Panc1 (cell line): ENCODE data around the gene RAD52. TPM values are rescaled to one million over a fixed set of nuclear protein-coding genes. Genes with fewer than 3 reads are reported as not detected.

Source experiments
- ATAC-seq: fragments of 200-7000 bp; cut with Tn5 transposase; 2 replicates; pipeline ENCODE4 v1.9.1; 2020; ENCODE audit warnings: mild to moderate bottlenecking, moderate library complexity
- BruUV-seq: library from RNA; stranded (reverse); fragments of 400-500 nt; replicated peaks from 2 replicates; lab custom pipeline; 2021; lab: Mats Ljungman, UMichigan
- CTCF ChIA-PET: fragments of 300-600 bp; sonication (Branson Sonifier 250); formaldehyde crosslinking; loops from one replicate; lab custom pipeline; 2022; ENCODE audit warnings: antibody characterized with exemption; lab: Charles Lee
- POLR2A ChIA-PET: fragments of 300-600 bp; sonication (Branson Sonifier 250); formaldehyde crosslinking; loops from one replicate; lab custom pipeline; 2022; ENCODE audit warnings: antibody characterized with exemption; lab: Charles Lee
- DNase-seq: peaks from one replicate; pipeline ENCODE4 v3.0.0-alpha.2; 2010; ENCODE audit warnings: low read depth, low spot score
- H3K27ac ChIP-seq: 2 replicates; pipeline ENCODE4 v1.5.1; 2011; ENCODE audit warnings: mild to moderate bottlenecking, low read length, inconsistent platforms
- H3K27me3 ChIP-seq: fragments of 200-500 bp; sonication (Bioruptor generic); 2 replicates; pipeline ENCODE4 v1.6.0; 2014; ENCODE audit warnings: low read length, inconsistent platforms; ENCODE audit not compliant: control insufficient read depth, insufficient read depth
- H3K36me3 ChIP-seq: fragments of 200-500 bp; sonication (Bioruptor generic); 2 replicates; pipeline ENCODE4 v1.5.1; 2014; ENCODE audit warnings: inconsistent platforms, mild to moderate bottlenecking, low read length, moderate library complexity; ENCODE audit not compliant: control insufficient read depth, insufficient read depth
- H3K4me1 ChIP-seq: 2 replicates; pipeline ENCODE4 v1.5.1; 2011; ENCODE audit warnings: inconsistent platforms, mild to moderate bottlenecking, low read length, moderate library complexity; ENCODE audit not compliant: control insufficient read depth, insufficient read depth
- H3K4me3 ChIP-seq, 2 experiments: 2 replicates each; pipeline ENCODE4 v1.5.1; 2011 to 2012; ENCODE audit warnings: low read depth in 2 of 2, low read length in 2 of 2, mild to moderate bottlenecking in 2 of 2, inconsistent platforms in 1 of 2, moderate library complexity in 1 of 2
- H3K9me3 ChIP-seq: fragments of 200-500 bp; sonication (Bioruptor generic); 2 replicates; pipeline ENCODE4 v1.5.1; 2014; ENCODE audit warnings: low read depth, mild to moderate bottlenecking, inconsistent platforms, low read length, moderate library complexity; ENCODE audit not compliant: control insufficient read depth, insufficient read depth
- CTCF ChIP-seq: fragments of 450-650 bp; IDR thresholded peaks from 2 replicates; pipeline ENCODE4 v1.5.1; 2017; ENCODE audit warnings: mild to moderate bottlenecking
- POLR2AphosphoS5 ChIP-seq: IDR thresholded peaks from 2 replicates; pipeline ENCODE4 v1.6.1; 2012; ENCODE audit warnings: mild to moderate bottlenecking, low read depth, low read length, moderate library complexity
- REST ChIP-seq, 2 experiments: IDR thresholded peaks; 2 replicates each; pipeline ENCODE4 v1.6.1; 2011 to 2012; ENCODE audit warnings: low read depth in 2 of 2, control low read depth in 1 of 2, low read length in 1 of 2, mild to moderate bottlenecking in 1 of 2, moderate library complexity in 1 of 2; ENCODE audit not compliant: insufficient read depth in 1 of 2
- SIN3A ChIP-seq: IDR thresholded peaks from 2 replicates; pipeline ENCODE4 v1.6.1; 2012; ENCODE audit warnings: low read depth, mild to moderate bottlenecking, low read length, moderate library complexity, borderline replicate concordance; ENCODE audit not compliant: insufficient read depth
- TCF7L2 ChIP-seq: IDR thresholded peaks from 2 replicates; pipeline ENCODE4 v1.6.1; 2011; ENCODE audit warnings: mild to moderate bottlenecking, low read depth, low read length, inconsistent platforms
- in situ Hi-C: cut with HindIII; loops from 2 replicates; pipeline ENCODE4 v1.10.0; 2016; ENCODE audit warnings: low sequenced_read_pairs, low pct_unique_long_range_greater_than_20kb
- intact Hi-C: fragments of 100-400 bp; cut with micrococcal nuclease; formaldehyde crosslinking; loops from one replicate; pipeline ENCODE4 v1.10.0; 2022; ENCODE audit not compliant: unreplicated experiment
- total RNA-seq: library from RNA; stranded (reverse); gene quantifications from one replicate; pipeline ENCODE4 v1.2.1, GENCODE V29; 2021; ENCODE audit not compliant: unreplicated experiment

The RAD52 gene
- total RNA-seq, 1 experiment from 2014 or later = 15.8 TPM

GRCh38 chr12:943051-943450, 6.4 kb downstream of the RAD52 start:
- Histone ChIP-seq H3K4me3 (no peak overlapping the region), H3K27me3 (no peaks in the 10 kb centered on the region), H3K27ac (no peak overlapping the region), H3K36me3 (no peaks in the 10 kb centered on the region; the same call in 1 of the 2 replicates), H3K9me3 (no peaks in the 10 kb centered on the region), H3K4me1 (peaks cover 3% of the 10 kb centered on the region; the same call in 1 of the 2 replicates)
- no peak for TF ChIP-seq SIN3A
- no peak for TF ChIP-seq POLR2AphosphoS5
- TF ChIP-seq CTCF = no peak
- TF ChIP-seq TCF7L2 = no peak
- TF ChIP-seq REST (IDR thresholded peaks at IDR 0.05; ENCODE audit: insufficient read depth in 1 of 2, low read depth in 2 of 2, low read length in 1 of 2) = no peak
- no TSS peak for BruUV-seq
- POLR2A ChIA-PET = no interaction called here
- CTCF ChIA-PET = no interaction called here
- DNase-seq (no peak), ATAC-seq (no peak)
- in situ Hi-C loops (no loop called here), intact Hi-C loops (no loop called here)

GRCh38 chr12:938810-939209, 10.7 kb downstream of the RAD52 start:
- TF ChIP-seq SIN3A = no peak
- no peak for TF ChIP-seq CTCF
- no peak for TF ChIP-seq POLR2AphosphoS5
- TF ChIP-seq TCF7L2 = no peak
- no peak for TF ChIP-seq REST (IDR thresholded peaks at IDR 0.05; ENCODE audit: insufficient read depth in 1 of 2, low read depth in 2 of 2, low read length in 1 of 2)
- Histone ChIP-seq H3K4me3 (no peak overlapping the region), H3K36me3 (no peaks in the 10 kb centered on the region; the same call in 1 of the 2 replicates), H3K9me3 (no peaks in the 10 kb centered on the region), H3K27ac (no peak overlapping the region), H3K27me3 (no peaks in the 10 kb centered on the region), H3K4me1 (no peaks in the 10 kb centered on the region)
- intact Hi-C loops (no loop called here), in situ Hi-C loops (no loop called here)
- no TSS peak for BruUV-seq
- ATAC-seq (no peak), DNase-seq (no peak)
- CTCF ChIA-PET = no interaction called here
- POLR2A ChIA-PET = no interaction called here
